ENCODE measurements around the gene CGB5.
"Not testable (repeated sequence)": the region's sequence is repeated elsewhere in the genome, so short reads cannot be mapped to it uniquely, and the experiment has no call there.

The CGB5 gene

GRCh38 chr19:49043548-49043947 lies at the start of gene CGB5:
TSS of gene CGB5 (plus strand) at chr19:49043848. CDS start at chr19:49044210, 362 bp downstream.
- not testable (repeated sequence) for DNase-seq

GRCh38 chr19:48994035-48994386 lies 49.6 kb upstream of the CGB5 start:
- DNase-seq = no peak

DNA sequence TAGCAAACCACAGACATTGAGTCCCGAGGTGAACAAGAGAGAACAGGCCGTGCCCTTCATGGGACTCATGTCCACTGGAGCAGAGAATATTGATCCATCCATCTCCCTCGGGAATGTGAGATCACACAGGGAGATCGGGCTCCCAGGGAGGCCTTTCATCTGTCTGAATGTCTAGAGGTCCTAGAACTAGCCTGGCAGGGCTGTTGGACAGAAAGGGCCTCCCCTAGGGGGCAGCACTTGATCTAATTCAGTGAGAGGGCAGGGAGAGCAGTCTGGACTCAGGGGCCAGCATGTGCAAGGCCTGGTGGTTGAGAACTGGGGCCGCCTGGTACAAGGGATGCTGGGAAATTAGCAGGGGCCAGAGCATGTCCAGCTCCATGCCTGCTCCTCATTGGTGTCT lies 45.7 kb upstream of the CGB5 start:
- DNase-seq = peak in 2 of 3 experiments; percentile 27 to 62

DNA sequence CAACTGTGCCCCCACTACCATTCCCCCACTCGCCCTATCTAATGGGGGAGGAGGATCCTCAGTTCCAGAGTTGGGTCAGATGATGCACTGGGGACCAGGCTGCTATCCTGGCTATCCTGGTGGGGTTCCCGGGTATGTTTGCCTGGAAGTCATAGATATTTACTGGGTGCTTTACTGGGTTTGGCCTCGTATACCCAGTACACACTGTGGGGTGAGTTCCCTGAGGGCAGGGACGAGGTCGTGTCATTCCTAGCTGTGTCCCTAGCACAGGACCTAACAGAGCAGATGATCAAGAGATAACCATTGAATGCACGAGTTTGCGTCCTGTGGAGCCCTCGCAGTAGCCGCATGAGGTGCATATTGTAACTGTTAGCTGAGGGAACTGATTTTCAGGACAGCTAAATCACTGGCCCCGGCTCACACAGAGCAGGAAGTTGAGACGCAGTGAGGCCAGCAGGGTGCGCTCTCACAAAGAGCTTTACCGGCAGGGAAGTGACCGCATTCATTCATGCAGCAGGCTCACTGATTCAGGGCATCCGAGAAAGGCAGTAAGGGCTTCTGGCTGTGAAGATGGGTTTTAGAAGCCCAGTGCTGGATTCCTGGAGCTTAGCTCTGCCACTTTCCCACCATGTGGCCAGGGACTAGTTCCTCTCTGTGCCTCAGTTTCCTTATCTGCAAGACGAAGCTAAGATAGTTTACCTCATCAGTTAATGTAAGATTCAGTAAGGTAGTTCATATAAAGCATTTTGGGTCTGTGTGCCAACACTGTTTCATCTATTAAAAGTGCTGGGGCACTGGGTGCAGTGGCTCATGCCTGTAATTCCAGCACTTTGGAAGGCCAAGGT lies 43.9 kb upstream of the CGB5 start:
- no peak for DNase-seq

- DNase-seq = no peak
Measured at GRCh38 chr19:49004133-49004532, 39.5 kb upstream of the CGB5 start.

GRCh38 chr19:49004964-49005614 lies 38.6 kb upstream of the CGB5 start:
- DNase-seq = no peak

- no peak for DNase-seq
Measured at GRCh38 chr19:49006905-49007304, 36.7 kb upstream of the CGB5 start.

GRCh38 chr19:49009828-49010227 lies 33.8 kb upstream of the CGB5 start:
- DNase-seq = no peak

DNA sequence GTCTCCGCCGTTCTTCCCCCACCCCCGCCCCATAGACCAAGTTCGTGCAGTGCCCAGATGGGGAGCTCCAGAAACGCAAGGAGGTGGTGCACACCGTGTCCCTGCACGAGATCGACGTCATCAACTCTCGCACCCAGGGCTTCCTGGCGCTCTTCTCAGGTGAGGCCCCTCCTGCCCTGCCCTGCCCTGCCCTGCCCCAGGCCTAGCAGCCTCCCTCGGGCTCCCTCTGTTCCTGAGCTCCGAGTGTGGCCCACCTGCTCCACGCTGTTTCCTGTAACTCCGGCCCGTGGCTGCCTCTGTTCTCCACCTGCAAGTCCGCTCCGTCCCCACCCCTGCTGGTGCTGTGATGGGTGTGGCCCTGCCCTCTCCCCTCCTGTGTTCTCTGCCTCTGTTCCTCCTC lies 33.2 kb upstream of the CGB5 start:
- no peak for DNase-seq

GRCh38 chr19:49011194-49011593 lies 32.5 kb upstream of the CGB5 start:
- DNase-seq = no peak

GRCh38 chr19:49014123-49014869 lies 29.4 kb upstream of the CGB5 start:
- no peak for DNase-seq

DNA sequence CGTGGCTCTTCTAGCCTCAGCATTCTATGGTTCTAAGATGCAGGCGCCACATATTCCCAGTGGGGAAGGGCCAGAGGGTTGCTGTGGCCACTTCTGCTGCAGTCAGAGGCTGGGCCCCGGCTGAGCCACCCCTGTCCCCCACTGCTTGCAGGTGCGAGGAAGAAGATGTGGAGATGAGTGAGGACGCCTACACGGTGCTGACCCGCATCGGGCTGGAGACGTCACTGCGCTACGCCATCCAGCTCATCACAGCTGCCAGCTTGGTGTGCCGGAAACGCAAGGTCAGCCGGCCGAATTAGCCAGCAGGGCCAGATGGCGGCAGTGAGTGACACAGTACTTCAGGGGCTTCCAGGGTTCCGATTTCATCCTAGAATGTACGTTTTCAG lies 28.8 kb upstream of the CGB5 start:
- no peak for DNase-seq

- DNase-seq = no peak
Measured at GRCh38 chr19:49016067-49016839, 27.4 kb upstream of the CGB5 start.

DNA sequence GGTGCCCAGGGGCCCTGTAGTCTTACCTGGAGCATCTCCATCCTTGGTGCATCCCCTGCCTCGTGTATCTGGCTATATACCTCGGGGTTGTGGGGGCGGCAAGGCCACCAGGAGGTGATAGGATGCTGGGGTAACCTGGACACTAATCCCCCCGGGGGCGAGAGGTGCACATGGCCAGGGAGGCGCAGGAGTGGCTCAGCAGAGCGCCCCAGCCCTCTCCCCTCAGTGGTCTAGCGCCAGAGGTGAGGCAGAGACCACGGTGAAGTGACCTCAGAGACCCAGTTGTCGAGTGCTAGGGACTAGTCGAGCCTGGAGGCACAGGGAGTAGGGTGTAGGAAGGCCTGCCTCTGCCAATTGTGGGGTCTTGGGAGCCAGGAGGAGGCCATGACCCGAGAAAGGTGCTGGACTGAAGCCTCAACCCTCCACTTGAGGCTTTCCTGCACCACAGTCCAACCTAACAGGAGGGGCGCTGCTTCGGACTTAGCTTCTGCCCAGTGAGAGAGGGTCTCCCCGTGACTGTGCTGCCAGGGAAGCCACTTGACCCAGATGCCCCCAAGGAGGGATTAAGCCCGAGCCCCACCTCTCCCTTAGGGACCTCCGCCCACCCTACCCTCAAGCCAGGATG lies 26.5 kb upstream of the CGB5 start, which contains the start of gene LHB:
LHB (minus strand) TSS at position 51 of the 625 bp plus-strand sequence; CDS start at position 41, 10 bp downstream.
- DNase-seq = no peak

DNA sequence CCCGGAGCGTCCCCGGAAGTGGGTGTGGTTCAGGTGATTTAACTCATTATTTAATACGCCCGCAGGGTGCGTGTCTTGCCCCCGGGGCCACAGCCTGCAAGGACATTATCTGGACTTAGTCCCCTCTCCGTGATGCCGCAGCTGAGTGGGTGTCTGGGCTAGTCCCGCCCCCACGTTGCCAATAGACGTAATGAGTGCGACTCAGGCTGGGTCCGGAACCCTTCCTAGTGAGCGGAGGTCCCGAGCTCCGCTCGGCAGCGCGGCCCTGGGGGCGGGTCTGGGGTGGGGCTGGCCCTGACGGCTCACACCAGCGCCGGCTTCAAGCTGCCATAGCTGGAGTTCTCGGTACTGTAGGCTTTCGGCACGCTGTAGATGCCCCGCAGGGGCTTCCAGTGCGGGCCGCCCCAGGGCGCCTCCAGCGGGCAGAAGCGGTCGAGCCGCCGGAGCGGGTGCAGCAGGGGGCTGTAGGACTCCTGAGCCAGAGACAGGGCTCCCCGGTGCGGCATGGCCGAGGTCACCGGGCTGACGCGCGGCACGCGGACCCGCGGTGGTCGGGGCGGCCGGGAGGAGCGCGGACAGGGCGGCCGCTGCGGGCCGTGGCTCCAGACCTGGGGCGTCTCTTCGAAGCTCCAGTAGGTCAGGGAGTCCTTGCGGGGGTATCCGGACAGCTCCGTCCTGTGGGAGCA lies 25.8 kb upstream of the CGB5 start:
- peak; percentile 26 to 72 (median 60) for DNase-seq

GRCh38 chr19:49018388-49019241 lies 25.0 kb upstream of the CGB5 start:
- peak in 1 of 3 experiments; percentile 47 for DNase-seq

GRCh38 chr19:49019242-49019932 lies 24.3 kb upstream of the CGB5 start:
- DNase-seq = peak; percentile 38 to 87 (median 63)

- peak in 1 of 3 experiments; percentile 17 for DNase-seq
Measured at GRCh38 chr19:49020342-49020741, 23.3 kb upstream of the CGB5 start.

GRCh38 chr19:49020931-49021895 lies 22.4 kb upstream of the CGB5 start:
- DNase-seq = peak in 1 of 3 experiments; percentile 26

Measured in NCI-H1417 (cell line).